Naive B cell (primary cell): ENCODE measurements around the gene TRAPPC3. TPM values are rescaled to one million over a fixed set of nuclear protein-coding genes. Genes with fewer than 3 reads are reported as not detected.
A peak's percentile ranks its signal among the peaks of the same experiment; 100 is the strongest.

Experiments used
- ATAC-seq, 2 donors: fragments of 150-1000 bp; cut with Tn5 transposase; 2 replicates each; pipeline ENCODE4 v1.10.0; 2021; ENCODE audit warnings: low read depth in 2 of 2, mild to moderate bottlenecking in 2 of 2, moderate library complexity in 2 of 2
- DNase-seq: peaks from one replicate; pipeline ENCODE4 v3.0.0; 2022
- H3K27ac Mint-ChIP-seq, 6 donors: one replicate each; pipeline ENCODE4 v1.8.0; 2020 to 2022; ENCODE audit warnings: mild to moderate bottlenecking in 6 of 6, mixed read lengths in 6 of 6, moderate library complexity in 5 of 6, inconsistent platforms in 2 of 6
- H3K27me3 Mint-ChIP-seq, 3 donors: one replicate each; pipeline ENCODE4 v1.8.0; 2021 to 2022; ENCODE audit warnings: mixed read lengths in 3 of 3, mild to moderate bottlenecking in 1 of 3
- H3K36me3 Mint-ChIP-seq, 2 donors: one replicate each; pipeline ENCODE4 v1.8.0; 2020 to 2022; ENCODE audit warnings: mixed read lengths in 2 of 2, inconsistent platforms in 1 of 2, mild to moderate bottlenecking in 1 of 2
- H3K4me1 Mint-ChIP-seq, 3 donors: one replicate each; pipeline ENCODE4 v1.8.0; 2020 to 2022; ENCODE audit warnings: mixed read lengths in 3 of 3, inconsistent platforms in 1 of 3, mild to moderate bottlenecking in 1 of 3, moderate library complexity in 1 of 3
- H3K4me3 Mint-ChIP-seq, 8 donors: one replicate each; pipeline ENCODE4 v1.8.0; 2020 to 2022; ENCODE audit warnings: mild to moderate bottlenecking in 8 of 8, mixed read lengths in 8 of 8, moderate library complexity in 8 of 8, inconsistent platforms in 2 of 8
- H3K9me3 Mint-ChIP-seq, 7 donors: one replicate each; pipeline ENCODE4 v1.8.0; 2020 to 2022; ENCODE audit warnings: mixed read lengths in 7 of 7, mild to moderate bottlenecking in 5 of 7, inconsistent platforms in 2 of 7, moderate library complexity in 1 of 7
- polyA plus RNA-seq, 6 donors: library from polyadenylated mRNA; unstranded; fragments of 300-500 nt; fragmentation: Illumina TruSeq; gene quantifications; one replicate each; pipeline ENCODE4 v1.2.3, GENCODE V29; 2021; ENCODE audit warnings: low read depth in 6 of 6

Gene TRAPPC3
- polyA plus RNA-seq, 6 donors from 2014 or later = 103 to 185 (median 109) TPM

DNA sequence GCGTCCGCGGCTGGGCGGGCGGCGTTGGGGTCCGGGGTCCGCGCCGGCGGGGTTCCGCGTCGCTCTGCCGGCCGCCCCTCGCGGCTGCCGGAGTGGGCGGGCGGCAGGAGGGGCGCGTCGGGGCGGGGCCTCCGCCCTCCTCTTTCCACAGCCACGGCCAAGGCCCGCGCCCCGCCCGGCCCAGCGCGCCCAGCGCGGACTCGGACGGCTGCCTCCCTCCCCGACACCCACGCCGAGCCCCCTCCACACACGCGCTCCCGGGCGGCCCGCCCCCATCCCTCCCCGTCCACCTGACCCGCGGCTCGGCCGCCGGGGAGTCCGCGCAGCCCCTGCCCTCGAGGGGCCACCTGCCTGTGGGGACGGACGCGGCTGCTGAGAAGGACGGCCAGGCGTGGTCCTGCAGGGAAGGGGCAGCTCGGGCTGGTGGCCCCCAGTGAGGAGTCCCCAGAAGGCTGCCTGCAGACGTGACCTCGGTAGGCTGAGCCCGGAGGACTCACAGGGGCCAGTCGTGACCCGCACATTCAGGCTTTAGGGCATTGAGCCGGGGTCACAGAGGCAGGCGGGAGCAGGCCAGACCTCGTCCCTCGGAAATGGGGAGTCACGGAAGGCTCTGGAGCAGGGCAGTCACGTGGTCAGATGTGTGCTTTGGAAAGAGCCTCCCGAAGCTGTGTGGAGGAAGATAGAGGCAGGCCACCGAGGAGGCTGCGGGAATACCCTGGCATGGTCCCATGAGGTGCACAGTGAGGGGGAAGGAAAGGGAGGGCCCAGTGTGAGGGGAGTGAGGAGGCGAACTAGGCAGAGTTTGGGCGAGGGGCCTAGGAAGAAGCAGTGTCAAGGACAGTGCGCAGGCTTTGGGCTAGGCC lies 23.9 kb downstream of the TRAPPC3 start, which contains the start of gene COL8A2:
TSS of gene COL8A2 (minus strand) at position 94 of the 863 bp plus-strand sequence. CDS start 24,980 bp downstream, outside the sequence.
- H3K4me1 Mint-ChIP-seq = peaks cover 36 to 45% (median 37%) of the 10 kb centered on the region in 3 donors
- H3K27me3 Mint-ChIP-seq = peaks cover 4 to 43% (median 39%) of the 10 kb centered on the region in 3 donors
- DNase-seq (no peak), ATAC-seq (peak in 1 of 2 donors; percentile 17)
- H3K4me3 Mint-ChIP-seq = peak within 1 kb of the TSS; percentile 66 to 87 (median 80)
- no peaks in the 10 kb centered on the region for H3K36me3 Mint-ChIP-seq
- peaks cover 0 to 1% (median 0%) of the 10 kb centered on the region in 7 donors for H3K9me3 Mint-ChIP-seq
- peak within 1 kb of the TSS in 3 of 6 donors; percentile 20 to 92 (median 28) for H3K27ac Mint-ChIP-seq

DNA sequence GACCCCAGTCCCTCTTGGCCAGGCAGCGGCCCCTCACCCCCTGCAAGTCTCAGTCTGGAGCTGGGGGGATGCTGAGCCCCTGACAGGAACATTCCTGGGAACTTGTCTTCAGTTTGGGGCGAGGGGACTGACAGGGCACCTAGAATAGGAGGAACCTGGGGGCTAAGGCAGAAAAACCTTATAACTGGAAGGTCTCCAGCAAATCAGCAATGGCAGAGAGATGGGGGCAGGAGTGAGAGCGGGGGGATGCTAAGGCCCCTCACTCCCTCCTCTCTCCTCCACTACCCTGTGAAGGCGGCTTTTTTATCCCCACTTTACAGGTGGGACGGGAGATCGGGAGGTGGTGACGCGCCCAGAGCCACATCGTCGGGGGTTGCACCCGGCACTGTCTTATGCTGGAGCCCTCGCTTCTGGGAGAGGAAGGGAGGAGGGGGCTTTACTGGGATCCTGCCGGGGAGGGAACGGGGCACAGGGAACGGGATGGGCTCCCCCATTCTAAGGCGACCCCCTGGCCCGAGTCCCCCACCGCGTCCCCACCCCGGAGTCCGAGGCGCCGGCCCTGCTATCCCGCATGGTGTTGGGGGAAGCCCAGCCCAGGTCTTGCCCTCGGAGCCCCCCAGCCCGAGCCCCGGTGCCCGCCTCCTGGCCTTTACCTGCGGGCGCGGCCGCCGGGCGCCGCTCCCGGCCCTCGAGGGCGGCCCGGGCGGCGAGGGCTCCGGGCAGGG lies 24.7 kb downstream of the TRAPPC3 start:
- H3K4me1 Mint-ChIP-seq = peaks cover 36 to 45% (median 37%) of the 10 kb centered on the region in 3 donors
- peak overlapping the region; percentile 66 to 86 (median 80) for H3K4me3 Mint-ChIP-seq
- H3K27me3 Mint-ChIP-seq = peaks cover 4 to 43% (median 39%) of the 10 kb centered on the region in 3 donors
- no peaks in the 10 kb centered on the region for H3K36me3 Mint-ChIP-seq
- DNase-seq (no peak), ATAC-seq (no peak)
- H3K27ac Mint-ChIP-seq = peak overlapping the region in 2 of 6 donors; percentile 3 to 92
- peaks cover 0 to 1% (median 0%) of the 10 kb centered on the region in 7 donors for H3K9me3 Mint-ChIP-seq

DNA sequence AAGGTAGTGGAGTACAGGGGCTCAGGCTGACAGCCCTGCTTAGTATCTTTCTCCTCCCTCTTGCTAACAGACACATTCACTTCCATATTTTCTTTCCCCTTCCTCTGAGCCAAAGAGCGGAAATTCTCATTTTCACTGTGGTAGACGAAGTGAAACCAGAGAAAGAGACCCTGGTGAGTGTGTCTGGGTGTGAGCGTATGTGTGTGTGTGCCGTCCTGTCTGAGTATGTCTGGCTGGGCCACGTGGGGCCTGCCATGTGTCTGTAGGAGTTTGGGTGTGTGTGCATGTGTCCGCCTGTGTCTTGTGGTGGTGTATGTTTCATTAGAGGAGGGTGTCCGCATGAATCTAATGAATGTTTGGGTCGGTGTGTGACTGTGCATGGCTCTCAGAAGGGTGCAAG lies 25.9 kb downstream of the TRAPPC3 start:
- peaks cover 4 to 43% (median 39%) of the 10 kb centered on the region in 3 donors for H3K27me3 Mint-ChIP-seq
- H3K9me3 Mint-ChIP-seq = peaks cover 0 to under 1% (median 0%) of the 10 kb centered on the region in 7 donors
- DNase-seq = peak; percentile 67
- no peaks in the 10 kb centered on the region for H3K36me3 Mint-ChIP-seq
- ATAC-seq = peak; percentile 89 to 93
- H3K4me3 Mint-ChIP-seq = peak overlapping the region; percentile 45 to 85 (median 73)
- peak overlapping the region; percentile 2 to 91 (median 72) for H3K27ac Mint-ChIP-seq
- H3K4me1 Mint-ChIP-seq = peaks cover 36 to 45% (median 37%) of the 10 kb centered on the region in 3 donors

GRCh38 chr1:36122062-36123030 lies 26.9 kb downstream of the TRAPPC3 start:
- H3K4me1 Mint-ChIP-seq = peaks cover 36 to 45% (median 37%) of the 10 kb centered on the region in 3 donors
- H3K36me3 Mint-ChIP-seq = no peaks in the 10 kb centered on the region
- no peak for DNase-seq
- H3K9me3 Mint-ChIP-seq = no peaks in the 10 kb centered on the region
- H3K4me3 Mint-ChIP-seq = peak overlapping the region in 7 of 8 donors; percentile 1 to 84 (median 49)
- peaks cover 4 to 43% (median 39%) of the 10 kb centered on the region in 3 donors for H3K27me3 Mint-ChIP-seq
- ATAC-seq = no peak
- H3K27ac Mint-ChIP-seq = peak overlapping the region in 4 of 6 donors; percentile 58 to 91 (median 72)

DNA sequence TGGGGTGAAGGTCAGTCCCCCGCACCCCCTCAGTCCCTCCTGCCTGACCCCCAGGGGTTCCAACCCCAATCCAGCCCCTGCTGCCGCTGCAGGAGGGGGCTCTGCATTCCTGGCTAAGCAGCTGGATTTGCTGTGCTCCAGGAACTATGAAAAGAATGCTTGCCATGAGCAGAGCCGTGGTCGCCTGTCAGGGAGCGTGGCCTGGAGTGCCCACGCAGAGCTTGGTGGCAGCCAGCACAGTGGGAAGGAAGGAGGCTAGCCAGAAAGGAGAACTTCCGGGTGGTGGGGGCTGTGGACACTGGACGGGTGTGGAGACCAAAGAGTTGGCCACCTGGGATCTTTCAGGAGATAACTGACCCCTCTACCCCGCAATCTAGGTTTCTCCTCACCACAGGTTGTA lies 29.8 kb downstream of the TRAPPC3 start:
- Mint-ChIP-seq H3K9me3 (no peaks in the 10 kb centered on the region), H3K27me3 (peaks cover 4 to 26% (median 23%) of the 10 kb centered on the region in 3 donors), H3K36me3 (no peaks in the 10 kb centered on the region), H3K4me1 (peaks cover 20 to 30% (median 21%) of the 10 kb centered on the region in 3 donors), H3K4me3 (no peak overlapping the region), H3K27ac (no peak overlapping the region)
- ATAC-seq (no peak), DNase-seq (no peak)

- Mint-ChIP-seq H3K4me1 (peaks cover 12 to 22% (median 17%) of the 10 kb centered on the region in 3 donors), H3K9me3 (no peaks in the 10 kb centered on the region), H3K27me3 (peaks cover 4 to 22% (median 18%) of the 10 kb centered on the region in 3 donors), H3K27ac (no peak overlapping the region), H3K4me3 (no peak overlapping the region), H3K36me3 (no peaks in the 10 kb centered on the region)
- DNase-seq = no peak
- ATAC-seq = no peak
Observed at GRCh38 chr1:36118447-36119204, 30.7 kb downstream of the TRAPPC3 start.

- no peaks in the 10 kb centered on the region for H3K36me3 Mint-ChIP-seq
- H3K27me3 Mint-ChIP-seq = peaks cover 0 to 8% (median 3%) of the 10 kb centered on the region in 3 donors
- H3K4me1 Mint-ChIP-seq = peaks cover 0 to 5% (median 4%) of the 10 kb centered on the region in 3 donors
- no peaks in the 10 kb centered on the region for H3K9me3 Mint-ChIP-seq
- DNase-seq (no peak), ATAC-seq (no peak)
- peak overlapping the region in 1 of 6 donors; percentile 40 for H3K27ac Mint-ChIP-seq
- H3K4me3 Mint-ChIP-seq = no peak overlapping the region
Observed at GRCh38 chr1:36116901-36117300, 32.4 kb downstream of the TRAPPC3 start.

DNA sequence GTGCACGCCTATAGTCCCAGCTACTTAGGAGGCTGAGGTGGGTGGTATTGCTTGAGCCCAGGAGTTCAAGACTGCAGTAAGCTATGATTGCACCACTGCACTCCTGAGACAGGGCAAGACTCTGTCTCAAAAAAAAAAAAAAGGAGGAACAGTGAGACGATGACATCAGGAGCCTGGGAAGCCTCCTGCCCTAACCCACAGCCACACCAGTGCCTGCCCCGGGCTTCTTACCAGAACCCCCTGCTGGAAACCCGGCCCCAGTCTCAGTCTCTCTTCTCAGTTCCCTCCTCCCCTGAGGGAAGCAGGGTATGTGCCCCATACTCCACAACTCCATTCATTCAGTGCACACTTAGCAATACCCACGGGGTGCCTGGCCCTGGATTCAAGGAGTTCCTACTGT lies 33.4 kb downstream of the TRAPPC3 start:
- Mint-ChIP-seq H3K4me3 (peak overlapping the region in 1 of 8 donors; percentile 43), H3K27me3 (peaks cover 0 to 8% (median 0%) of the 10 kb centered on the region in 3 donors), H3K36me3 (no peaks in the 10 kb centered on the region), H3K4me1 (peaks cover 0 to 8% (median 3%) of the 10 kb centered on the region in 3 donors), H3K9me3 (no peaks in the 10 kb centered on the region), H3K27ac (no peak overlapping the region)
- DNase-seq (no peak), ATAC-seq (no peak)

GRCh38 chr1:36115200-36115669 lies 34.1 kb downstream of the TRAPPC3 start:
- Mint-ChIP-seq H3K4me3 (no peak overlapping the region), H3K36me3 (no peaks in the 10 kb centered on the region), H3K27me3 (peaks cover 0 to 8% (median 0%) of the 10 kb centered on the region in 3 donors), H3K9me3 (no peaks in the 10 kb centered on the region), H3K27ac (no peak overlapping the region), H3K4me1 (peaks cover 0 to 8% (median 3%) of the 10 kb centered on the region in 3 donors)
- ATAC-seq = no peak
- no peak for DNase-seq

DNA sequence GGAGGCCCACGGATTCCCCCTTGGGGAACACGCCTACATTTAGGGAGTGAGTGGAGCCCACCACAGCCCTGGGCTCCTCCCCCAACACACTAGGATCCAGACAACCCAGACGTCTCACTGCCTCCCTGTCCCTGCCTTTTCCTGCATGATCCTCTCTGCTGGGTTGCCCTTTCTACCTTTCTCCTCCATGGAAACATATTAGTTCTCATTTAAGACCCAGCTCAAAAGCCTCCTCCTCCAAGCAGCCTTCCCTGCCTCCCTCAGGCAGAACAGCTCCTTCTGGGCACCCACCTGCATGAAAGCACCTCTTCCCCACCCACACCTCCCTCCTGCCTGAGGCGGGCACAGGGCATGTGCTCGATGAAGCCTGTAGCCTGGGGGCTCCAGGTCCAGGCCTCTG lies 34.9 kb downstream of the TRAPPC3 start:
- Mint-ChIP-seq H3K9me3 (no peaks in the 10 kb centered on the region), H3K4me3 (no peak overlapping the region), H3K27me3 (peaks cover 0 to 8% (median 0%) of the 10 kb centered on the region in 3 donors), H3K4me1 (peaks cover under 1 to 8% (median 3%) of the 10 kb centered on the region in 3 donors), H3K27ac (no peak overlapping the region), H3K36me3 (no peaks in the 10 kb centered on the region)
- DNase-seq (no peak), ATAC-seq (no peak)

DNA sequence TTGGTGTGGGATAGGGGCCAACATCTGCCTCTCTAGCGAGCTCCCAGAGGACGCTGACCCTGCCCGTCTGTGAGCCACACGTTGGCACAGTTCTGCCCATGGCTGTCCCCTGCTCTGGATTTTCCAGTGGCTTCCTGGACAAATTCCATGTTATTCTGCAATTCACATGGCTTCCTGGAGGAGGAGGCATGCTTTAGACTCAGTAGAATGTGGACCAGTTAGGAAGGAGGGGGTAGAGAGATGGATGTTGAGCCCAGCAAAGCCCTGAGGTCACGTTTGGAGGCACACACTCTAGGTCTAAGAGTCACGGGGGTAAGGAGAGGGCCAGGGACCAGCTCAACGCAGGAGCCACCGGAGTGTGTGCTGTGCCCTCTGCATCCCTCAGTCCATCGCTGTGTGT lies 36.5 kb downstream of the TRAPPC3 start:
- peaks cover 3 to 12% (median 6%) of the 10 kb centered on the region in 3 donors for H3K4me1 Mint-ChIP-seq
- H3K36me3 Mint-ChIP-seq = no peaks in the 10 kb centered on the region
- H3K4me3 Mint-ChIP-seq = no peak overlapping the region
- no peak overlapping the region for H3K27ac Mint-ChIP-seq
- peaks cover 0 to 8% (median 0%) of the 10 kb centered on the region in 3 donors for H3K27me3 Mint-ChIP-seq
- no peaks in the 10 kb centered on the region for H3K9me3 Mint-ChIP-seq
- ATAC-seq (no peak), DNase-seq (no peak)

DNA sequence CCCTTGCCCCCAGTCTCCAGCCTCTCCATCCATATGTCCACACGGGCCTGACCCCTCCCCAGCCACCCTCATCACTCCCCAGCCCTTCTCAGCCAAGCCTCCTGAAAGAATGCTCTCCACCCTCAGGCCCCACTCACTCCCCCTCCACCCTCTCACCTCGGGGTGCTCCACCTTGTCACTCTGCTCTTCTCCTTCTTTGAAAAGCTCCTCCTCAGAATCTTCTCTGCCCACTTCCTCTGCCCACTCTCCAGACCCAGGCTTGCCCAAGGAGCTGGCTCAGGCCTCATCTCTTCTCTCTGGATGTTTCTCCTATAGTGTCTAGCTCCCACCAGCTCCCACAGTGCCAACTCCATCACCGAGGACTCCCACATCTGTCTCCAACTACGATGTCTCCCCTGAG lies 38.1 kb downstream of the TRAPPC3 start:
- Mint-ChIP-seq H3K4me3 (no peak overlapping the region), H3K4me1 (peaks cover 3 to 12% (median 6%) of the 10 kb centered on the region in 3 donors), H3K27me3 (peaks cover 0 to 8% (median 0%) of the 10 kb centered on the region in 3 donors), H3K27ac (peak overlapping the region in 1 of 6 donors; percentile 78), H3K36me3 (no peaks in the 10 kb centered on the region), H3K9me3 (no peaks in the 10 kb centered on the region)
- no peak for DNase-seq
- no peak for ATAC-seq
